NCI-H526 (cell line): Measurements from ENCODE around the gene MLLT11.
"Not testable (repeated sequence)": the region's sequence is repeated elsewhere in the genome, so short reads cannot be mapped to it uniquely, and the experiment has no call there.

Experiments
- DNase-seq, 2 experiments: peaks; one replicate each; lab custom pipeline; 2025; lab: John Stamatoyannopoulos, UW

The MLLT11 gene

GRCh38 chr1:151056149-151056548 lies 4.0 kb upstream of the MLLT11 start:
- no peak for DNase-seq

- peak; percentile 86 to 97 for DNase-seq
Measured at GRCh38 chr1:151058692-151059091, 1.5 kb upstream of the MLLT11 start.

- DNase-seq: peak; percentile 96 to 99
Measured at GRCh38 chr1:151059109-151060006, 839 bp upstream of the MLLT11 start, which contains the start of gene CDC42SE1. CDC42SE1 (minus strand) TSS chr1:151059622; CDS start chr1:151055730, 3,892 bp downstream.

- peak; percentile 76 to 77 for DNase-seq
Measured at GRCh38 chr1:151060657-151061421, 642 bp downstream of the MLLT11 start.

- no peak for DNase-seq
Measured at GRCh38 chr1:151061704-151062103, 1.5 kb downstream of the MLLT11 start.

GRCh38 chr1:151062741-151063371 lies 2.7 kb downstream of the MLLT11 start:
- no peak for DNase-seq

- DNase-seq: no peak
Measured at GRCh38 chr1:151065089-151065645, 5.0 kb downstream of the MLLT11 start.

- DNase-seq: no peak
Measured at GRCh38 chr1:151067185-151067584, 7.0 kb downstream of the MLLT11 start.

- no peak for DNase-seq
Measured at GRCh38 chr1:151069103-151069486, 8.9 kb downstream of the MLLT11 start.

GRCh38 chr1:151070474-151071276 lies 10.5 kb downstream of the MLLT11 start, which contains the start of gene GABPB2:
GABPB2 (plus strand) TSS chr1:151070761; CDS start chr1:151088190, 17,429 bp downstream.
- DNase-seq: peak; percentile 96 to 99

- DNase-seq: peak in 1 of 2 experiments; percentile 48
Measured at GRCh38 chr1:151072224-151072623, 12.0 kb downstream of the MLLT11 start.

- DNase-seq: no peak
Measured at GRCh38 chr1:151085953-151086559, 25.9 kb downstream of the MLLT11 start.

GRCh38 chr1:151097426-151097825 lies 37.2 kb downstream of the MLLT11 start:
- not testable (repeated sequence) for DNase-seq

- no peak for DNase-seq
Measured at GRCh38 chr1:151098126-151098525, 37.9 kb downstream of the MLLT11 start.

GRCh38 chr1:151104630-151105029 lies 44.4 kb downstream of the MLLT11 start:
- DNase-seq: no peak

- no peak for DNase-seq
Measured at GRCh38 chr1:151106894-151107293, 46.7 kb downstream of the MLLT11 start.

GRCh38 chr1:151108331-151108730 lies 48.1 kb downstream of the MLLT11 start:
- DNase-seq: no peak

- no peak for DNase-seq
Measured at GRCh38 chr1:151113877-151114276, 53.7 kb downstream of the MLLT11 start.
